B cell (primary cell): ENCODE results near the gene NRK. TPM values are rescaled to one million over a fixed set of nuclear protein-coding genes. Genes with fewer than 3 reads are reported as not detected.
"Not testable (repeated sequence)": the region's sequence is repeated elsewhere in the genome, so short reads cannot be mapped to it uniquely, and the experiment has no call there.

ENCODE experiments used
- ATAC-seq: fragments of 200-7000 bp; cut with Tn5 transposase; one replicate; pipeline ENCODE4 v1.10.0; 2021; ENCODE audit warnings: low read depth, mild to moderate bottlenecking, moderate number of reproducible peaks, moderate library complexity
- CTCF ChIA-PET: fragments of 350-600 bp; sonication (Branson Sonifier 250); formaldehyde crosslinking; loops from one replicate; lab custom pipeline; 2021; ENCODE audit warnings: antibody characterized with exemption, inconsistent platforms; lab: Charles Lee
- POLR2A ChIA-PET: fragments of 350-600 bp; sonication (Branson Sonifier 250); formaldehyde crosslinking; loops from one replicate; lab custom pipeline; 2021; ENCODE audit warnings: antibody characterized with exemption; lab: Charles Lee
- DNase-seq: peaks from one replicate; pipeline ENCODE4 v3.0.0; 2013
- H2AFZ ChIP-seq: 2 replicates; pipeline ENCODE4 v1.6.1; 2012; ENCODE audit warnings: mild to moderate bottlenecking, low read depth, low read length; ENCODE audit not compliant: insufficient read depth, poor library complexity, severe bottlenecking
- H3K27ac ChIP-seq, 2 donors: 1 replicate in 1 of 2; 2 replicates in 1 of 2; pipeline ENCODE4 v1.5.1; 2012 to 2013; ENCODE audit warnings: low read length in 2 of 2, mild to moderate bottlenecking in 2 of 2, moderate library complexity in 1 of 2
- H3K27me3 ChIP-seq, 4 experiments: fragments of 200-600 bp in 1 of 4; sonication (generic) in 1 of 4; replicated peaks in 1 of 4; 1 replicate in 2 of 4; 2 replicates in 2 of 4; pipeline versions ENCODE4 v1.6.1 to v1.7.0; 2013 to 2016; ENCODE audit warnings: low read length in 3 of 4, mild to moderate bottlenecking in 2 of 4, mixed read lengths in 1 of 4, moderate library complexity in 1 of 4; ENCODE audit not compliant: insufficient read depth in 4 of 4, control insufficient read depth in 3 of 4; ENCODE audit errors: control extremely low read depth in 1 of 4
- H3K36me3 ChIP-seq, 2 experiments: replicated peaks in 1 of 2; 1 replicate in 1 of 2; 2 replicates in 1 of 2; pipeline versions ENCODE4 v1.6.1 to v1.7.1; 2013; ENCODE audit warnings: low read length in 1 of 2; ENCODE audit not compliant: insufficient read depth in 2 of 2, control insufficient read depth in 1 of 2; ENCODE audit errors: control extremely low read depth in 1 of 2, extremely low read depth in 1 of 2
- H3K4me1 ChIP-seq, 2 donors: fragments of 200-600 bp in 1 of 2; sonication (generic) in 1 of 2; 1 replicate in 1 of 2; 2 replicates in 1 of 2; pipeline versions ENCODE4 v1.5.1 to v1.6.1; 2013 to 2017; ENCODE audit warnings: low read length in 2 of 2; ENCODE audit not compliant: control insufficient read depth in 2 of 2, insufficient read depth in 2 of 2
- H3K4me2 ChIP-seq: replicated peaks from 2 replicates; pipeline ENCODE3; 2012; ENCODE audit warnings: mild to moderate bottlenecking, low read depth, low read length; ENCODE audit not compliant: poor library complexity, severe bottlenecking
- H3K4me3 ChIP-seq, 5 experiments: fragments of 200-600 bp in 1 of 5; sonication (generic) in 1 of 5; 1 replicate in 3 of 5; 2 replicates in 2 of 5; pipeline versions ENCODE4 v1.5.1 to v1.7.0; 2011 to 2016; ENCODE audit warnings: low read length in 4 of 5, mild to moderate bottlenecking in 4 of 5, low read depth in 2 of 5, control low read depth in 1 of 5, moderate library complexity in 1 of 5; ENCODE audit not compliant: insufficient read depth in 1 of 5; ENCODE audit errors: control extremely low read depth in 1 of 5, extremely low read depth in 1 of 5
- H3K79me2 ChIP-seq: fragments of 200-600 bp; sonication (generic); one replicate; pipeline ENCODE4 v1.6.0; 2016; ENCODE audit warnings: low read length; ENCODE audit not compliant: control insufficient read depth, insufficient read depth
- H3K9ac ChIP-seq: fragments of 200-600 bp; sonication (generic); 2 replicates; pipeline ENCODE4 v1.6.1; 2017; ENCODE audit warnings: mild to moderate bottlenecking, low read length, moderate library complexity
- H3K9me3 ChIP-seq, 3 donors: one replicate each; pipeline versions ENCODE4 v1.6.1 to v1.7.1; 2013; ENCODE audit warnings: low read length in 2 of 3; ENCODE audit not compliant: control insufficient read depth in 2 of 3, insufficient read depth in 1 of 3; ENCODE audit errors: control extremely low read depth in 1 of 3
- H4K20me1 ChIP-seq: 2 replicates; pipeline ENCODE4 v1.6.0; 2012; ENCODE audit warnings: mild to moderate bottlenecking, low read length; ENCODE audit not compliant: insufficient read depth, control insufficient read depth, poor library complexity, severe bottlenecking
- H3K27ac Mint-ChIP-seq: one replicate; pipeline ENCODE4 v1.8.0; 2021; ENCODE audit warnings: mixed read lengths
- H3K27me3 Mint-ChIP-seq: one replicate; pipeline ENCODE4 v1.8.0; 2021; ENCODE audit warnings: mixed read lengths
- H3K4me1 Mint-ChIP-seq: one replicate; pipeline ENCODE4 v1.8.0; 2021; ENCODE audit warnings: mixed read lengths
- H3K4me3 Mint-ChIP-seq: one replicate; pipeline ENCODE4 v1.8.0; 2021; ENCODE audit warnings: mixed read lengths
- H3K9me3 Mint-ChIP-seq: one replicate; pipeline ENCODE4 v1.8.0; 2022; ENCODE audit warnings: mixed read lengths; ENCODE audit not compliant: insufficient read depth
- EZH2 ChIP-seq: IDR thresholded peaks from 2 replicates; pipeline ENCODE4 v1.6.1; 2012; ENCODE audit warnings: borderline replicate concordance, low read depth, mild to moderate bottlenecking, moderate library complexity, low read length; ENCODE audit not compliant: insufficient read depth, poor library complexity, severe bottlenecking
- WGBS: methylation state at CpG from one replicate; pipeline ENCODE4 v1.1.5; 2013; ENCODE audit warnings: missing lambda C conversion rate; ENCODE audit not compliant: insufficient coverage; 5-methylcytosine and 5-hydroxymethylcytosine counted together
- intact Hi-C: fragments of 100-400 bp; cut with micrococcal nuclease; formaldehyde crosslinking; loops from one replicate; pipeline ENCODE4 v1.10.0; 2022
- polyA plus RNA-seq: library from polyadenylated mRNA; depleted of rRNA; stranded (reverse); fragments of >200 nt; gene quantifications from 2 replicates; pipeline ENCODE4 v1.2.3, GENCODE V29; 2012
- total RNA-seq, 2 donors: library from RNA; stranded (reverse); fragments of 120-200 nt in 1 of 2; gene quantifications; 1 replicate in 1 of 2; 2 replicates in 1 of 2; pipeline versions ENCODE4 v1.2.3 to v1.2.4, GENCODE V29; 2013 to 2022
- TF ChIP-seq, protein P1 (sequence below): fragments of 200-600 bp; IDR thresholded peaks from one replicate; pipeline ENCODE4 v1.8.0; 2022; ENCODE audit warnings: antibody characterized with exemption, mild to moderate bottlenecking

Gene NRK
- total and polyA plus RNA-seq, 2 donors (not counting 1 experiment from before 2014, with no cell fraction given): not detected

DNA sequence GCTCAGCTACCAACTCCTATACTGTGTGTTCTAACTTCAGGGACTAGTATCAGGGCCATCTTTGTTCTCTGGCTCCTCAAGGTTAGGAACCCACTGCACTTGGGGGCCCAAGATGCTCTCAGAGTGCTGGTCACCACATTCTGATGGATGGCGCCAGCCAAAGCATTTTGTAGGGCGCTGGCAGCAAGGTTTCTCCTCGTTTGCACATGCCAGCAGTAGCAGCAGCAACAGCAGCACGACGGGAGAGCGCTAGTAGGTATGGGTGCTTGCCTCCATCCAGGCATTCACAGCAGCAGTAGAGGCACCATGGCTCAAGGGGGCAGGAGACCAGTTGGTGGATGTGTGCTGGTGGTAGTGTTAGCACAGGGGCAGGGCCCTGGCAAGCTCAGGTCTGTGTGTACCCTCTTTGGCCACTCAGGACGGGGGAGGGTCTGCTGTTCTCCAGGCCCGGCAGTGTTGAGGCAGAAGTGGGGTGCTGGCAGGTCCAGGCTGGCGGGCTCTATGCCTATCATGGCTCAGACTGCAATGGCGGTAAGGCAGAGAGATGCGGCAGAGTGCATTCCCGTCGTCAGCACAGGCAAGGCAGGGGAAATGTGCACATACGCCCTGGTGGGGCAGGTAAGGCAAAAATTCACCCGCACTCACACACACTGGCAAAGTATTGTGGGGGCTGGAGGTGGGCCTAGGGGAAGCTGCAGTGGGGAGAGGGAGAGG lies 159.6 kb downstream of the NRK start:
- Mint-ChIP-seq H3K4me1 (no peaks in the 10 kb centered on the region), H3K27me3 (no peaks in the 10 kb centered on the region), H3K9me3 (peaks cover 3% of the 10 kb centered on the region), H3K27ac (no peak overlapping the region), H3K4me3 (no peak overlapping the region)
- no peak overlapping the region for H2AFZ ChIP-seq
- H3K27ac ChIP-seq: no peak overlapping the region
- no peak overlapping the region for H3K4me2 ChIP-seq
- no peaks in the 10 kb centered on the region for H3K4me1 ChIP-seq
- POLR2A ChIA-PET: no interaction called here
- no peak overlapping the region for H3K9ac ChIP-seq
- no peak for DNase-seq
- CTCF ChIA-PET: no interaction called here
- intact Hi-C loops: no loop called here
- H3K79me2 ChIP-seq: no peaks in the 10 kb centered on the region
- H4K20me1 ChIP-seq: no peaks in the 10 kb centered on the region
- H3K36me3 ChIP-seq: no peaks in the 10 kb centered on the region
- WGBS: 96% methylated on average over 13 of the region's 15 CpGs
- H3K4me3 ChIP-seq: no peak overlapping the region
- no peaks in the 10 kb centered on the region for H3K27me3 ChIP-seq
- TF ChIP-seq, protein P1, sequence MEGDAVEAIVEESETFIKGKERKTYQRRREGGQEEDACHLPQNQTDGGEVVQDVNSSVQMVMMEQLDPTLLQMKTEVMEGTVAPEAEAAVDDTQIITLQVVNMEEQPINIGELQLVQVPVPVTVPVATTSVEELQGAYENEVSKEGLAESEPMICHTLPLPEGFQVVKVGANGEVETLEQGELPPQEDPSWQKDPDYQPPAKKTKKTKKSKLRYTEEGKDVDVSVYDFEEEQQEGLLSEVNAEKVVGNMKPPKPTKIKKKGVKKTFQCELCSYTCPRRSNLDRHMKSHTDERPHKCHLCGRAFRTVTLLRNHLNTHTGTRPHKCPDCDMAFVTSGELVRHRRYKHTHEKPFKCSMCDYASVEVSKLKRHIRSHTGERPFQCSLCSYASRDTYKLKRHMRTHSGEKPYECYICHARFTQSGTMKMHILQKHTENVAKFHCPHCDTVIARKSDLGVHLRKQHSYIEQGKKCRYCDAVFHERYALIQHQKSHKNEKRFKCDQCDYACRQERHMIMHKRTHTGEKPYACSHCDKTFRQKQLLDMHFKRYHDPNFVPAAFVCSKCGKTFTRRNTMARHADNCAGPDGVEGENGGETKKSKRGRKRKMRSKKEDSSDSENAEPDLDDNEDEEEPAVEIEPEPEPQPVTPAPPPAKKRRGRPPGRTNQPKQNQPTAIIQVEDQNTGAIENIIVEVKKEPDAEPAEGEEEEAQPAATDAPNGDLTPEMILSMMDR: no peak
- no peak for TF ChIP-seq EZH2
- peaks cover 0 to 3% (median 0%) of the 10 kb centered on the region in 3 donors for H3K9me3 ChIP-seq
- no peak for ATAC-seq

DNA sequence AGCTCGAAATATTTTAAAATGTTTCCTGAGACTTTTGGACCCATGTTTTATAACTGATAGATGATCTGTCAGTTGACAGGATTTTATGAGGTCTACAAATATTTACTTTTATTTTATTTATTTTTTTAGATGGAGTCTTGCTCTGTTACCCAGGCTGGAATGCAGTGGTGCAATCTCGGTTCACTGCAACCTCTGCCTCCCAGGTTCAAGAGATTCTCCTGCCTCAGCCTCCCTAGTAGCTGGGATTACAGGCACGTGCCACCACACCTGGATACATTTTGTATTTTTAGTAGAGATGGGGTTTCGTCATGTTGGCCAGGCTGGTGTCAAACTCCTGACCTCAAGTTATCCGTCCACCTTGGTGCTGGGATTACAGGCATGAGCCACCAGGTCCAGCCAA lies 166.1 kb downstream of the NRK start:
- H3K9me3 Mint-ChIP-seq, intact Hi-C loops, DNase-seq, H3K36me3 ChIP-seq, POLR2A ChIA-PET, H3K27me3 ChIP-seq, H3K4me2 ChIP-seq, H3K4me3 Mint-ChIP-seq, H3K27me3 Mint-ChIP-seq, H3K27ac ChIP-seq, H4K20me1 ChIP-seq, H3K4me3 ChIP-seq, H3K9me3 ChIP-seq, ATAC-seq, H3K27ac Mint-ChIP-seq, H3K9ac ChIP-seq, H3K79me2 ChIP-seq, H3K4me1 Mint-ChIP-seq, H3K4me1 ChIP-seq, CTCF ChIA-PET, H2AFZ ChIP-seq: not testable (repeated sequence)
- WGBS: no CpG with 5 or more reads among the region's 5 CpGs
